Progenitor cell of endocrine pancreas (in vitro differentiated cells): ENCODE results near the gene CEP85. TPM values are rescaled to one million over a fixed set of nuclear protein-coding genes. Genes with fewer than 3 reads are reported as not detected.

ENCODE experiments used
- DNase-seq: peaks from one replicate; pipeline ENCODE4 v3.0.0; 2021; ENCODE audit warnings: low spot score; ENCODE audit not compliant: unreplicated experiment
- H3K27ac Mint-ChIP-seq: 2 replicates; pipeline ENCODE4 v1.8.0; 2021; ENCODE audit warnings: mild to moderate bottlenecking, moderate library complexity, mixed read lengths
- H3K27me3 Mint-ChIP-seq: 2 replicates; pipeline ENCODE4 v1.8.0; 2021; ENCODE audit warnings: mixed read lengths
- H3K36me3 Mint-ChIP-seq: 2 replicates; pipeline ENCODE4 v1.8.0; 2022; ENCODE audit warnings: mixed read lengths; ENCODE audit not compliant: insufficient read depth
- H3K4me1 Mint-ChIP-seq: 2 replicates; pipeline ENCODE4 v1.8.0; 2021; ENCODE audit warnings: low read depth, mixed read lengths
- H3K4me3 Mint-ChIP-seq: 2 replicates; pipeline ENCODE4 v1.8.0; 2021; ENCODE audit warnings: low read depth, mild to moderate bottlenecking, moderate library complexity, mixed read lengths
- H3K9me3 Mint-ChIP-seq: 2 replicates; pipeline ENCODE4 v1.8.0; 2021; ENCODE audit warnings: low read depth, mixed read lengths
- CTCF ChIP-seq: fragments of 200-600 bp; sonication (generic); IDR thresholded peaks from one replicate; pipeline ENCODE4 v1.5.0; 2021; ENCODE audit warnings: antibody characterized with exemption, mild to moderate bottlenecking; ENCODE audit not compliant: unreplicated experiment
- total RNA-seq: library from RNA; stranded (reverse); gene quantifications from 2 replicates; pipeline ENCODE4 v1.2.1, GENCODE V29; 2021

Gene CEP85
- total RNA-seq, 1 donor from 2014 or later, result 21.3 TPM

DNA sequence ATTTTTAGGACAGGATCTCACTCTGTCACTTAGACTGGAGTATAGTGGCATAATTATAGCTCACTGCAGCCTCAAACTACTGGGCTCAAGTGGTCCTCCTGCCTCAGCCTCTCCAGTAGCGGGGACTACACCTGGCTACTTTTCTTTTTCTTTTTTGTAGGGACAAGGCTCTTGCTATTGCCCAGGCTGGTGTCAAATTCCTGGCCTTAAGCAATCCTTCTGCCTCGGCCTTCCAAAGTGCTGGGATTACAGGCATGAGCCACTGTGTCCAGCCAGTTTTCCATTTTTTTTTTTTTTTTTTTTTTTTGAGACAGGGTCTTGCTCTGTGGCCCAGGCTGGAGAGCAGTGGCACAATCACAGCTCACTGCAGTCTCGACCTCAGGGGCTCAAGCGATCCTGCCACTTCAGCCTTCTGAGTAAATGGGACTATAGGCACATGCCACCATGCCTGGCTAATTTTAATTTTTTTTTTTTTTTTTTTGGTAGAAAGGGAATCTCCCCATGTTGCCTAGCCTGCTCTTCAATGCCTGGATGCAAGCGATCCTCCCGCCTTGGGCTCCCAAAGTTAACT is 20.6 kb upstream of the CEP85 start:
- Mint-ChIP-seq H3K27me3 (peaks cover 17% of the 10 kb centered on the region), H3K4me1 (no peaks in the 10 kb centered on the region), H3K4me3 (no peak overlapping the region), H3K9me3 (no peaks in the 10 kb centered on the region), H3K27ac (no peak overlapping the region), H3K36me3 (no peaks in the 10 kb centered on the region)
- DNase-seq, result no peak
- no peak for TF ChIP-seq CTCF

- Mint-ChIP-seq H3K4me3 (no peak overlapping the region), H3K27ac (no peak overlapping the region), H3K36me3 (no peaks in the 10 kb centered on the region)
Observed at GRCh38 chr1:26215246-26215645, 18.8 kb upstream of the CEP85 start.

GRCh38 chr1:26218906-26219494 is 15.0 kb upstream of the CEP85 start:
- no peak overlapping the region for H3K27ac Mint-ChIP-seq
- H3K4me1 Mint-ChIP-seq, result peaks cover 2% of the 10 kb centered on the region
- peaks cover 10% of the 10 kb centered on the region for H3K27me3 Mint-ChIP-seq
- no peak for DNase-seq
- no peak overlapping the region for H3K4me3 Mint-ChIP-seq
- H3K36me3 Mint-ChIP-seq, result no peaks in the 10 kb centered on the region
- H3K9me3 Mint-ChIP-seq, result no peaks in the 10 kb centered on the region
- no peak for TF ChIP-seq CTCF

More at GRCh38 chr1:26215246-26215645, 18.8 kb upstream of the CEP85 start:
- no peak for TF ChIP-seq CTCF
- no peaks in the 10 kb centered on the region for H3K4me1 Mint-ChIP-seq
- peaks cover 10% of the 10 kb centered on the region for H3K27me3 Mint-ChIP-seq
- no peaks in the 10 kb centered on the region for H3K9me3 Mint-ChIP-seq
- DNase-seq, result no peak

- Mint-ChIP-seq H3K4me3 (no peak overlapping the region), H3K27me3 (peaks cover 13% of the 10 kb centered on the region), H3K27ac (no peak overlapping the region), H3K36me3 (no peaks in the 10 kb centered on the region), H3K9me3 (no peaks in the 10 kb centered on the region), H3K4me1 (peaks cover 2% of the 10 kb centered on the region)
- TF ChIP-seq CTCF, result no peak
- no peak for DNase-seq
Observed at GRCh38 chr1:26220199-26220912, 13.6 kb upstream of the CEP85 start.

GRCh38 chr1:26221094-26221493 is 12.9 kb upstream of the CEP85 start:
- Mint-ChIP-seq H3K4me1 (peaks cover 7% of the 10 kb centered on the region), H3K9me3 (no peaks in the 10 kb centered on the region), H3K27me3 (peaks cover 18% of the 10 kb centered on the region), H3K27ac (peak overlapping the region; percentile 41), H3K4me3 (no peak overlapping the region), H3K36me3 (no peaks in the 10 kb centered on the region)
- no peak for DNase-seq
- TF ChIP-seq CTCF, result no peak
